ENCODE measurements around the gene ARSI.

GRCh38 chr5:150296496-150296895 is 6.2 kb downstream of the ARSI start:
- TF ChIP-seq CTCF (conservative IDR thresholded peaks at IDR 0.05 in 1 of 2, IDR thresholded peaks at IDR 0.05 in 1 of 2; ENCODE audit: extremely low read depth in 1 of 2, insufficient read depth in 1 of 2, low read depth in 1 of 2, low read length in 2 of 2) (no peak), EZH2 (IDR thresholded peaks at IDR 0.05; ENCODE audit: borderline replicate concordance, low read length) (no peak)

All from mammary epithelial cell (primary cell).